Liver (tissue), 3 donors: ENCODE results near the gene HOXC6.

ENCODE experiments used
- EGR1 ChIP-seq, 2 donors: IDR thresholded peaks; 2 replicates each; pipeline ENCODE4 v1.6.1; 2016 to 2018; ENCODE audit warnings: antibody characterized with exemption in 2 of 2, low read depth in 2 of 2
- JUND ChIP-seq, 2 donors: IDR thresholded peaks; 2 replicates each; pipeline ENCODE4 v1.6.1; 2016; ENCODE audit warnings: antibody characterized with exemption in 2 of 2
- RAD21 ChIP-seq, 2 donors: IDR thresholded peaks; 2 replicates each; pipeline ENCODE4 v1.6.1; 2016; ENCODE audit warnings: antibody characterized with exemption in 2 of 2, mild to moderate bottlenecking in 2 of 2
- RXRA ChIP-seq, 2 donors: IDR thresholded peaks; 2 replicates each; pipeline ENCODE4 v1.6.1; 2017 to 2018; ENCODE audit warnings: antibody characterized with exemption in 2 of 2, mild to moderate bottlenecking in 1 of 2
- SP1 ChIP-seq: IDR thresholded peaks from 2 replicates; pipeline ENCODE4 v1.6.1; 2018; ENCODE audit warnings: antibody characterized with exemption, mild to moderate bottlenecking
- TAF1 ChIP-seq: conservative IDR thresholded peaks from 2 replicates; pipeline ENCODE4 v1.6.1; 2016; ENCODE audit warnings: antibody characterized with exemption, mild to moderate bottlenecking
- YY1 ChIP-seq: IDR thresholded peaks from 2 replicates; pipeline ENCODE4 v1.6.1; 2016; ENCODE audit warnings: antibody characterized with exemption, mild to moderate bottlenecking
- TF ChIP-seq, protein P1 (sequence below): fragments of 150-350 bp; IDR thresholded peaks from 2 replicates; pipeline ENCODE4 v1.5.1; 2017; ENCODE audit warnings: improper control_type of control experiment, low read depth, low read length; ENCODE audit not compliant: missing input control
- TF ChIP-seq, protein P2 (sequence below): IDR thresholded peaks from 2 replicates; pipeline ENCODE4 v1.6.1; 2016; ENCODE audit warnings: antibody characterized with exemption, mild to moderate bottlenecking
- TF ChIP-seq, protein P3 (sequence below): IDR thresholded peaks from 2 replicates; pipeline ENCODE4 v1.6.1; 2016; ENCODE audit warnings: antibody characterized with exemption
- donor health status: healthy.
- donor health status: healthy.

DNA sequence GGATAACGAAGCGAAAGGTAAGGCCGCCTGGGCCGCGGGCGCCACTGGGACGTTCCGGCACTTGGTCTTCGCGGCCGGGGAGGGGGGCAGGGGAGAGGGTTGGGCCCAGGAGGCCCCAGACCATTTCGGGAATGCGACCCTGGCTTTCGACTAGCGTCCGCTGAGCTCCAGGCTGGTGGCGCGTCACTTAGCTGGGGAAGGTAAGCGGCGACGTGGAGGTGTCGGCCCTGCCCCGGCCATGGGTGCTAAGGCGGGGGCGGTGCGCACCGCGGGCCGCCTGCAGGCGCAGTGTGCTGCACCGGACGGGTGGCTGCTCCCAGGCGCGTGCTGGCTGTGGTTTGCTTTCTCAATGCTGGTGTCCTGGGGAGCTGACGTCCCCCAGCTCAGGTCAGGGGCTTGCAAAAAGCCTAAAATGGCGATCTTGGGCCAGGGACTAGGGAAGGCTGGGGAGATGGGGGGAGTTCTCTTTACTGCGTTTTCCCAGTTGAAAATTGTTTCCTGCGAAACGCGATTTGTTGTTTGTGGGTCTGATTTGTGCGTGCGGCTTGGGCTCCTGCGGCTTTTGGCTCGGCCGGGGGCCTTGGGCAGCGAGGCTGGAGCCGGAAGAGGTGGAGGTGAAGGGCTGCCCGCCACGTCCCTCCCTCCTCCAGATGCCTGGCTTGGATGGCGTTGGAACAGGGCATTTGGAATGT lies 42.1 kb upstream of the HOXC6 start:
- TF ChIP-seq RXRA (IDR thresholded peaks at IDR 0.05), result no peak
- TF ChIP-seq, protein P1, sequence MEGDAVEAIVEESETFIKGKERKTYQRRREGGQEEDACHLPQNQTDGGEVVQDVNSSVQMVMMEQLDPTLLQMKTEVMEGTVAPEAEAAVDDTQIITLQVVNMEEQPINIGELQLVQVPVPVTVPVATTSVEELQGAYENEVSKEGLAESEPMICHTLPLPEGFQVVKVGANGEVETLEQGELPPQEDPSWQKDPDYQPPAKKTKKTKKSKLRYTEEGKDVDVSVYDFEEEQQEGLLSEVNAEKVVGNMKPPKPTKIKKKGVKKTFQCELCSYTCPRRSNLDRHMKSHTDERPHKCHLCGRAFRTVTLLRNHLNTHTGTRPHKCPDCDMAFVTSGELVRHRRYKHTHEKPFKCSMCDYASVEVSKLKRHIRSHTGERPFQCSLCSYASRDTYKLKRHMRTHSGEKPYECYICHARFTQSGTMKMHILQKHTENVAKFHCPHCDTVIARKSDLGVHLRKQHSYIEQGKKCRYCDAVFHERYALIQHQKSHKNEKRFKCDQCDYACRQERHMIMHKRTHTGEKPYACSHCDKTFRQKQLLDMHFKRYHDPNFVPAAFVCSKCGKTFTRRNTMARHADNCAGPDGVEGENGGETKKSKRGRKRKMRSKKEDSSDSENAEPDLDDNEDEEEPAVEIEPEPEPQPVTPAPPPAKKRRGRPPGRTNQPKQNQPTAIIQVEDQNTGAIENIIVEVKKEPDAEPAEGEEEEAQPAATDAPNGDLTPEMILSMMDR, result no peak
- no peak for TF ChIP-seq EGR1 (IDR thresholded peaks at IDR 0.05; ENCODE audit: low read depth in 2 of 2)
- TF ChIP-seq RAD21 (IDR thresholded peaks at IDR 0.05), result no peak
- no peak for TF ChIP-seq JUND (IDR thresholded peaks at IDR 0.05)
- TF ChIP-seq, protein P2, sequence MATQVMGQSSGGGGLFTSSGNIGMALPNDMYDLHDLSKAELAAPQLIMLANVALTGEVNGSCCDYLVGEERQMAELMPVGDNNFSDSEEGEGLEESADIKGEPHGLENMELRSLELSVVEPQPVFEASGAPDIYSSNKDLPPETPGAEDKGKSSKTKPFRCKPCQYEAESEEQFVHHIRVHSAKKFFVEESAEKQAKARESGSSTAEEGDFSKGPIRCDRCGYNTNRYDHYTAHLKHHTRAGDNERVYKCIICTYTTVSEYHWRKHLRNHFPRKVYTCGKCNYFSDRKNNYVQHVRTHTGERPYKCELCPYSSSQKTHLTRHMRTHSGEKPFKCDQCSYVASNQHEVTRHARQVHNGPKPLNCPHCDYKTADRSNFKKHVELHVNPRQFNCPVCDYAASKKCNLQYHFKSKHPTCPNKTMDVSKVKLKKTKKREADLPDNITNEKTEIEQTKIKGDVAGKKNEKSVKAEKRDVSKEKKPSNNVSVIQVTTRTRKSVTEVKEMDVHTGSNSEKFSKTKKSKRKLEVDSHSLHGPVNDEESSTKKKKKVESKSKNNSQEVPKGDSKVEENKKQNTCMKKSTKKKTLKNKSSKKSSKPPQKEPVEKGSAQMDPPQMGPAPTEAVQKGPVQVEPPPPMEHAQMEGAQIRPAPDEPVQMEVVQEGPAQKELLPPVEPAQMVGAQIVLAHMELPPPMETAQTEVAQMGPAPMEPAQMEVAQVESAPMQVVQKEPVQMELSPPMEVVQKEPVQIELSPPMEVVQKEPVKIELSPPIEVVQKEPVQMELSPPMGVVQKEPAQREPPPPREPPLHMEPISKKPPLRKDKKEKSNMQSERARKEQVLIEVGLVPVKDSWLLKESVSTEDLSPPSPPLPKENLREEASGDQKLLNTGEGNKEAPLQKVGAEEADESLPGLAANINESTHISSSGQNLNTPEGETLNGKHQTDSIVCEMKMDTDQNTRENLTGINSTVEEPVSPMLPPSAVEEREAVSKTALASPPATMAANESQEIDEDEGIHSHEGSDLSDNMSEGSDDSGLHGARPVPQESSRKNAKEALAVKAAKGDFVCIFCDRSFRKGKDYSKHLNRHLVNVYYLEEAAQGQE, result no peak
- TF ChIP-seq TAF1, result no peak
- TF ChIP-seq, protein P3, sequence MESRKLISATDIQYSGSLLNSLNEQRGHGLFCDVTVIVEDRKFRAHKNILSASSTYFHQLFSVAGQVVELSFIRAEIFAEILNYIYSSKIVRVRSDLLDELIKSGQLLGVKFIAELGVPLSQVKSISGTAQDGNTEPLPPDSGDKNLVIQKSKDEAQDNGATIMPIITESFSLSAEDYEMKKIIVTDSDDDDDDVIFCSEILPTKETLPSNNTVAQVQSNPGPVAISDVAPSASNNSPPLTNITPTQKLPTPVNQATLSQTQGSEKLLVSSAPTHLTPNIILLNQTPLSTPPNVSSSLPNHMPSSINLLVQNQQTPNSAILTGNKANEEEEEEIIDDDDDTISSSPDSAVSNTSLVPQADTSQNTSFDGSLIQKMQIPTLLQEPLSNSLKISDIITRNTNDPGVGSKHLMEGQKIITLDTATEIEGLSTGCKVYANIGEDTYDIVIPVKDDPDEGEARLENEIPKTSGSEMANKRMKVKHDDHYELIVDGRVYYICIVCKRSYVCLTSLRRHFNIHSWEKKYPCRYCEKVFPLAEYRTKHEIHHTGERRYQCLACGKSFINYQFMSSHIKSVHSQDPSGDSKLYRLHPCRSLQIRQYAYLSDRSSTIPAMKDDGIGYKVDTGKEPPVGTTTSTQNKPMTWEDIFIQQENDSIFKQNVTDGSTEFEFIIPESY, result no peak
- TF ChIP-seq YY1, result no peak
- TF ChIP-seq SP1, result no peak
